Pons (tissue), 1 donor: ENCODE results near the gene CD7.

Experiments
- DNase-seq: peaks from one replicate; pipeline ENCODE4 v3.0.0-alpha.2; 2016; ENCODE audit warnings: low spot score

Gene CD7

DNA sequence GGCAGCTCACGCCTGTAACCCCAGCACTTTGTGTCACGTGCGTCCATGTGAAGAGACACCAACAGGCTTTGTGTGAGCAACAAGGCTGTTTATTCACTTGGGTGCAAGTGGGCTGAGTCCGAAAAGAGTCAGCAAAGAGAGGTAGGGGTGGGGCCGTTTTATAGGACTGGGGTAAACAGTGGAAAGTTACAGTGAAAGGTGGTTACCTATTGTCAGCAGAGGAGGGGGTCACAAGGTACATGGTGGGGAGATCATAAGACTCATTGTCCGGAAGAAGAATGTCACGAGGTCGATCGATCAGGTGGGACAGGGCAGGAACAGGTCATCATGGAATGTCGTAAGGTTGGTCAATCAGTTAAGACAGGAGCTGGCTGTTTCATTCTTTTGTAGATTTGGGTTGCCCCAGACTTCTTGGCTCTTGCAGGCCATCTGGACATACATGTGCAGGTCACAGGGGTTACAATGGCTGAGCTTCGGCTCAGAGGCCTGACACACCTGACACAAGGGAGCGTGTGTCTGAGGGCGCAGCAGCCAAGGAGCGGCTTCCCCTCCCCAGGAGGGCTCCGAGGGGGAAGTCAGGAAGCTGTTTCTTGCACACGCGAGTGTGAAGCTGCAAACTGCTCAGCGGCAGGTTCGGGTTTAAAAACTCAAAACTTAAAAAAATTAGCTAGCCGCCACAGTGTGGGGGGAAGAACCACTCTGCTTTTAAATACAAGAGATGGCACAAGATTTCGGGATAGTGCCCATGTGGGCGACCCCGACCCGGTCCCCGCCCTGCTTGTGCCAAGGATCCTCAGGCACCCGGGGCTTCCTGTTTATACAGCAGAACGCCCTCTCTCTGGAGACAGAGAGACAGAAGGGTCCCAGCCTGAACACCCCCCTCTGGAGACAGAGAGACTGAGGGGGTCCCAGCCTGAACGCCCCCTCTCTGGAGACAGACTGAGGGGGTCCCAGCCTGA lies 29.2 kb upstream of the CD7 start:
- no peak for DNase-seq

GRCh38 chr17:82345151-82345976 lies 28.0 kb upstream of the CD7 start:
- no peak for DNase-seq

GRCh38 chr17:82344175-82344907 lies 26.9 kb upstream of the CD7 start:
- DNase-seq: no peak

DNA sequence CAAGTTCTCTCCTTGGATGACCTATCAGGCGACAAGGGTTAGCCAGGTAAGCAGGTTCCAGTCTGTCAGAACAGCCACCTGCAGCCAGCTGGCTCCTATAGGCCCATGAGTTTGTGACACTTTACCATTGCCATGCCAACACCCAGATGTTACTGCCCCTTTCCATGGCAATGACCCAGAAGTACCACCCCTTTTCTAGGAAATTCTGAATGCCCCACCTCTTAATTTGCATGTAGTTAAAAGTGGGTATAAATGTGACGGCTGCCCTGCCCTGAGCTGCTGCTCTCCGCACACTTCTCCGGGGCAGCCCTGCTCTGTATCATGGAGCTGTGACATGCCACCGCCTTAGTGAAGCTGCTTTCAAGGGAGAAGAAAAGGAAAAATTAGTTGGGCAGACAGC lies 26.2 kb upstream of the CD7 start:
- no peak for DNase-seq

DNA sequence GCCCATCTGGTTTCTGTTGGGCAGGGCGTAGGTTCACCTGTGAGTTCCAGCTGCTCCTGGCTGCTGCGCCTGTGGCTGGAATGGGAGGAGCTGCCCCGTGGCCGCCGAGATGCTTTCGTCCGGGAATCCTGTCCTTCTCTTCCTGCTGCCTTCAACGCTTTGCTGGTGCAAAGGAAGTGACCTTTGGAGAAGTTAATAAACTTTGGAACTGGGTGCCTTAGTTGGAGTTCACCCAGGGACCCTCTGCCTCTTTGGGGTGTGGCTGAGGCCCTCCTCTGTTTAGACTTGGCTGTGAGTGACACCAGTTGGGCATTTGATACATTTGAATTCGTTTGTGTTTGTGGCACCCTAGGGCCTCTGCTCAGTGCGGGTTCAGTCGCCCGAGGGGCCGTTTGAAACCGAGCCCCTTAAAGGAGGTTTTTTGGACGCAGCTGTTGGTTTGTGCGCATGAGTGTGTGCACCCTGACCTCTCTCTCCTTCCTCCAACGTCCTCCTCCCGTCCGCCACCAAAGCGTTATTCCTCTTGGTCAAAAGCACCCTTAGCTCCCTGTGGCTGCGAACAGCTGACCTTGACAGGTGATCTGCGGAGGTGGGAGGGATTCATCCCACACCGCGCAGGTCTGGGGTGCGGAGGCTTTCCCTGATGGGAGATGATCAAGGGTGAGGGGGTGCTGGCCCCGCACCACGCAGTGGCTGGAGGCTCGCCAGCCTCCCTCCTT lies 25.1 kb upstream of the CD7 start:
- DNase-seq: no peak

DNA sequence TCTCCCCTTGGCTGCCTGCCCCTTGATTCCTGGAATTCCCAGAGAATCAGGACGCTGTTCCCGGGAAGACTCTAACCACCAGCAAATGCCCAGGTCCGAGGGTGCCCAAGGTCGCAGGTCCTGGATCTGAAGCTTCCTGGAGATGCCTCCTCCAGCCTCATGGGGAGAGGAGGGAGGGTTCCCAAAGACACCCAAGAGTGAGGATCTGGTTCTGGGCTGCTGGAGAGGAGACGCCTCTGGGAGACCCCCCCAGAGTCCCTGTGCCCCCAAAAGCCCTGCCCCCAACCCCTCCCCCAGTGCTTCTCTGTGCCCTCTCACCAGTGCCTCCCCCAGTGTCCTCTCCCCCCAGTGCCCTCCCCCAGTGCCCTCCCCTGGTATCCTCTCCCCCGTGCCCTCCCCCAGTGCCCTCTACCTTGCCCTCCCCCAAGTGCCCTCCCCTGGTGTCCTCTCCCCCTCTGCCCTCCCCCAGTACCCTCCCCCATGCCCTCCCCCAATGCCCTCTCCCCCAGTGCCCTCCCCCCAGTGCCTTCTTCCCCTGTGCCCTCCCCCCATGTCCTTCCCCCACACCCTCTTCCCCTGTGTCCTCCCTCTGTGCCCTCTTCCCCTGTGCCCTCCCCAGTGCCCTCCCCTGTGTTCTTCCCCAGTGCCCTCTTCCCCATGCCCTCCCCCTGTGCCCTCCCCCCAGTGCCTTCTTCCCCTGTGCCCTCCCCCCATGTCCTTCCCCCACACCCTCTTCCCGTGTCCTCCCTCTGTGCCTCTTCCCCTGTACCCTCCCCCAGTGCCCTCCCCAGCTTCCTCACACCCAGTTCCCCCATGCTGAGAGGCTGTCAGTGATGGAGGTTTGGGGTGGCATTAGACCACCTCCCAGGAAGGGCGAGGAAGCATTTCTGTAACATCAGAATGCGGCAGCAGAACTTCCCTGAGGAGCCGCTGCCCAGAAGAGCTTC lies 22.5 kb upstream of the CD7 start:
- DNase-seq: no peak

DNA sequence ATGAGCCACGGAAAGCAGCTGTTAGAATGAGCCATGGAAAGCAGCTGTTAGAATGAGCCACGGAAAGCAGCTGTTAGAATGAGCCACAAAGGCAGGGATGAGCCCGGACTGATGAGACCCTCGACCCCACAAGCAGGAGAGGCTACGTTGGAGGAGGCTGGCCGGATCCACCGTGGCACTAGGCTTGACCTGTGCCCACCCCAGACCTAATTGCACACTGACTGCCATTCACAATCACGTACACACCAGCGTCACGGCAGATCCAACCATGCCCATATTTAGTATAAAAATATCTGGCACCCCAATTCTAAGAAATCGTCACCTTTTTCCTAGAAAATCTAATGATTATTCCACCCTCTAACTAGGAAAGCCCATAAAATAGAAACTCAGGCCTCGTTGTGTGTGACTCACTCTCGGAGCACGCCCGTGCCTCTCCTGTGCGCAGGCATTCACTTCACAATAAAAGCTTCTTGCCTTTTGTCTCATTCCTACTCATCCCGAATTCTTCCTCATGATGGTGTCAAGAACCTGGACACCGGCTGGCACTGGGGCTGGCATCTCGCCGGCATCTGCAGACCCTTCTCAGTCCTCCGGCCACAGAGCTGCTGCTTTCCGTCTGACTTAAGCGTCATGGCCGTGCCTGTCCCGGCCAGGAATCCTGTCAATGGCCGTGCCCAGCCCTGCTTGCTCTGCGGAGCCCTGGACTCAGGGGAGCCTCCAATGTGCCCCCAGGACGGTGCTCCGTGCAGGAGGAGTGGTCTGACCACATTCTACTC lies 21.6 kb upstream of the CD7 start:
- no peak for DNase-seq

- DNase-seq: no peak
Measured at GRCh38 chr17:82334622-82335394, 17.4 kb upstream of the CD7 start.

- DNase-seq: no peak
Measured at GRCh38 chr17:82334204-82334621, 16.8 kb upstream of the CD7 start.

- DNase-seq: no peak
Measured at GRCh38 chr17:82333279-82334171, 16.1 kb upstream of the CD7 start, which contains the start of gene SECTM1. TSS of gene SECTM1 (minus strand) at chr17:82333766. CDS start at chr17:82327240, 6,526 bp downstream.

DNA sequence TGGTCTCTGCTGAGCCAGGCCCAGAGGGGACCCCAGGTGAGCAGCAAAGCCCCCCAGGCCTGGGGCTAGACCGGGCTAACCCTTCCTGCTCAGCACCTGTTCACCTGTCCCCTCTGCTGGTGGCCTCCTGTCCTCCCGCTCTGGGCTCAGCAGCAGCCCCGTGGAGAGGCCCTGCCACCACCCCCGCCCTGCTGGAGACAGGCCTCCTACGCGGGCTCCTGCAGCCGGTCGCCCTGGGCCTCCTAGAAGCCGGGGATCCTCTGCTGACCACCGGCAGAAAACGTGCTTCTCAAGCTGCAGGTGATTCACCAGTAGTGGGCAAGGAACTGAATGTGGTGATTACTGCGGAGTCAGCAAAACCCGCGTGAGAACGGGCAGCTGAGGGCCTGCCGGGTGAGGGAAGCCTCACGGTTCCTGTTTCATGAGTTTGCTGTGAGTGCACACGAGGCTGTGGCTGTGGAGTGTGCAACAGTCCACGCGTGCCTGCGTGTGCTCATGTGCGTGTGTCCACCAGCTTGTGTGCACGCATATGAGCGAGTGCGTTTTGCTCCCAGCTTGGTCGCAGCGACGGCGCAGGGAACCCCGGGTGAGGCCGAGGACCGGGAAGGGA lies 15.4 kb upstream of the CD7 start:
- peak; percentile 42 for DNase-seq

- DNase-seq: no peak
Measured at GRCh38 chr17:82331345-82331939, 14.0 kb upstream of the CD7 start.

GRCh38 chr17:82330322-82331239 lies 13.2 kb upstream of the CD7 start:
- no peak for DNase-seq

- DNase-seq: no peak
Measured at GRCh38 chr17:82329683-82330321, 12.4 kb upstream of the CD7 start.

GRCh38 chr17:82328994-82329507 lies 11.6 kb upstream of the CD7 start:
- no peak for DNase-seq
